Transverse colon (tissue), 4 donors: ENCODE data around the gene ACP2.

Experiments
- EP300 ChIP-seq: sonication (generic); formaldehyde crosslinking; IDR thresholded peaks from one replicate; pipeline ENCODE4 v1.6.1; 2017; ENCODE audit warnings: antibody characterized with exemption, low read depth
- POLR2A ChIP-seq: fragments of 450-650 bp; IDR thresholded peaks from one replicate; pipeline ENCODE4 v1.6.1; 2016; ENCODE audit warnings: antibody characterized with exemption, mild to moderate bottlenecking, moderate library complexity
- POLR2AphosphoS5 ChIP-seq, 3 donors: sonication (generic); formaldehyde crosslinking; IDR thresholded peaks; one replicate each; pipeline ENCODE4 v1.6.1; 2016; ENCODE audit warnings: antibody characterized with exemption in 3 of 3
- TF ChIP-seq, protein P1 (sequence below), 5 experiments: fragments of 200-600 bp in 3 of 5; fragments of 450-650 bp in 2 of 5; sonication (generic) in 3 of 5; IDR thresholded peaks; 1 replicate in 2 of 5; 2 replicates in 3 of 5; pipeline ENCODE4 v1.5.1; 2016 to 2017; ENCODE audit warnings: antibody characterized with exemption in 5 of 5, inconsistent platforms in 3 of 5, mild to moderate bottlenecking in 2 of 5, moderate library complexity in 1 of 5

DNA sequence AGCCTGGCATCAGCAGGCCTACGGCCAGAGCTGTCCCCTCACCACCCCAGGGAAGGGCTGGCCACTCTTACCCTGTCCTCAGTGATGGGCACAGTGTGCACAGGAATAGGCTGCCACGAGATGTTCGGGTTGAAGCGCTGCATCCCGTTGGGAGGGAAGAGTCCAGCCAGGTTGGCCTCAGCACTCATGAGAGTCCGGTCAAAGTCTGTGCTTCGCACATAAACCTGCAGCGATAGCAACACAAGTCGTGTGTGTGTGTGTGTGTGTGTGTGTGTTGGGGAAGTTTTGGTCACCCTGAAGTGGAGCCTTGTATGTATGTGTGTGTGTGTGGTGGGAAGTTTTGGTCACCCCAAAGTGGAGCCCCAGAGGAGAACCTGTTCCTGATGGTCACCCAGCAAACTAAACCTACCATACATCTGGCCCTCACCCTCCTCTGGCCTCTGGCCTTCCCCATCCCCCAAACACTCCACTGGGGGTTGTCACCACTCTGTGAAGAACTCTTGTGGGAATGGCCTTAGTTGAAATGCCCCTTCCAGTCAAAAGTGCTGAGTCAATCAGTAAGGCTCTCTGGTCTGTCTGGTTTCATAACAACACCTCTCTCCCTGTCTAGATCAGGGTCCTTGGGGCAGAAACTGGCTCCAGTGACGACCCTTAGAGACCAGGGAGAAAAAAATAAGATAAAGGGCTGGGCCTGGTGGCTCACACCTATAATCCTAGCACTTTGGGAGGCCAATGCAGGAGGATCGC lies 2.8 kb downstream of the ACP2 start:
- no peak for TF ChIP-seq EP300
- TF ChIP-seq, protein P1, sequence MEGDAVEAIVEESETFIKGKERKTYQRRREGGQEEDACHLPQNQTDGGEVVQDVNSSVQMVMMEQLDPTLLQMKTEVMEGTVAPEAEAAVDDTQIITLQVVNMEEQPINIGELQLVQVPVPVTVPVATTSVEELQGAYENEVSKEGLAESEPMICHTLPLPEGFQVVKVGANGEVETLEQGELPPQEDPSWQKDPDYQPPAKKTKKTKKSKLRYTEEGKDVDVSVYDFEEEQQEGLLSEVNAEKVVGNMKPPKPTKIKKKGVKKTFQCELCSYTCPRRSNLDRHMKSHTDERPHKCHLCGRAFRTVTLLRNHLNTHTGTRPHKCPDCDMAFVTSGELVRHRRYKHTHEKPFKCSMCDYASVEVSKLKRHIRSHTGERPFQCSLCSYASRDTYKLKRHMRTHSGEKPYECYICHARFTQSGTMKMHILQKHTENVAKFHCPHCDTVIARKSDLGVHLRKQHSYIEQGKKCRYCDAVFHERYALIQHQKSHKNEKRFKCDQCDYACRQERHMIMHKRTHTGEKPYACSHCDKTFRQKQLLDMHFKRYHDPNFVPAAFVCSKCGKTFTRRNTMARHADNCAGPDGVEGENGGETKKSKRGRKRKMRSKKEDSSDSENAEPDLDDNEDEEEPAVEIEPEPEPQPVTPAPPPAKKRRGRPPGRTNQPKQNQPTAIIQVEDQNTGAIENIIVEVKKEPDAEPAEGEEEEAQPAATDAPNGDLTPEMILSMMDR (IDR thresholded peaks at IDR 0.05): no peak
- no peak for TF ChIP-seq POLR2A
- no peak for TF ChIP-seq POLR2AphosphoS5 (IDR thresholded peaks at IDR 0.05)
